SHP77 (cell line): ENCODE measurements around the gene UTS2.

Experiments used
- DNase-seq, 2 experiments: peaks; one replicate each; lab custom pipeline; 2025; lab: John Stamatoyannopoulos, UW

The UTS2 gene, protein sequence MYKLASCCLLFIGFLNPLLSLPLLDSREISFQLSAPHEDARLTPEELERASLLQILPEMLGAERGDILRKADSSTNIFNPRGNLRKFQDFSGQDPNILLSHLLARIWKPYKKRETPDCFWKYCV

DNA sequence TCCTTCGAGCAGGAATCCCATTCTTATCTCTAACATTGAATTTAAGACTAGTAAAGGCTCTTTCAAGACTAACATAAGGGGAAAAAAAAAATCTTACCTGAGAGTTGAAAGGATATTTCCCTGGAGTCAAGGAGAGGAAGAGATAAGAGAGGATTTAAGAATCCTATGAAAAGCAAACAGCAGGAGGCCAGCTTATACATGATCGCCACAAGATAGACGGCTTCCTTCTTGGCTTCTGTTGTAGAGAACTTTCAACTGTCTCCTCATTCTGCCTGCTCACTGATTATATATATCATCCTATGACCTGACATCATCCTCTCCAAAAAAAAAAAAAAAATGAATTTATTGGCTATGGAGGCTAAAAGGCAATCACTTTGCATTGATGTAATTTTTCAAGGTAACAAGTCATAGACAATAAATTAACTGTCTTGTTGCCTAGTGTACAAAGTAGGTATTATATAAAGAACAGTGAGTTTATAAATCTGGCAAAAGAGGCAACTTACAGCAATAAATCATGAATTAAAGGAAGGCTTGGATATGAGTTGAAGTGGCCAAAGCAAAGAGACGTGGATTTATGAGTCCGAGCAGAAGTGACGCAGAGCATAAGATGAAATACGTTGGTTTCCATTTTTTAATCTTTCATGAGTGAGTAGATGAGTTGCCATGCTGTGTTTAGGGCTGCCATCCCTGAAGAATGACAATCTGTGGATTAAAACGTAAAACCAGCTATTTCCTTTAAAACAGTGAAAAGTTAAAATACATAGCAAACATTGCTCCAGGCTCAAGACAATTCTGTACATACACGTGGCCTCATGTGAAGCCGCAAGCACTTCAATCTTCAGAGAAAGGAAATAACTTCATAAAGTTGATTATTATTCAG, at the start of gene UTS2:
TSS of gene UTS2 (minus strand) at position 262 of the 880 bp plus-strand sequence. CDS start at position 200, 62 bp downstream.
- DNase-seq = no peak

DNA sequence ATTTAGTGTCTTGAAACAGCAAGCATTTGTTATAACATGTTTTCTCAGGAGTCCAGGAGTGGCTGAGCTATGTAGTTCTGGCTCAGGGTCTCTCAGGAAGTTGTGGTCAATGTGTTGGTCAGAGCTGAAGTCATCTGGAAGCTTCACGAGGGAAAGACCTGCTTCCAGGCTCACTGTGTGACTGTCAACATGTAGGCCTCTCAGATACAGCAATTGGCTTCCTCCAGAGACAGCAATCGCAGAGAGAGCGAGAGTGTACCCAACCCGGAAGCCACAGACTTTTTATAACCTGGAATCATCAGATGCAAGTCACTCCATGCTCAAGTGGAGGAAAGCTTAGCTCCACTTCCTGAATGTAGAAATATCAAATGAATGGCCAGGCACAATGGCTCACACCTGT, 46.9 kb upstream of the UTS2 start:
- DNase-seq = no peak

DNA sequence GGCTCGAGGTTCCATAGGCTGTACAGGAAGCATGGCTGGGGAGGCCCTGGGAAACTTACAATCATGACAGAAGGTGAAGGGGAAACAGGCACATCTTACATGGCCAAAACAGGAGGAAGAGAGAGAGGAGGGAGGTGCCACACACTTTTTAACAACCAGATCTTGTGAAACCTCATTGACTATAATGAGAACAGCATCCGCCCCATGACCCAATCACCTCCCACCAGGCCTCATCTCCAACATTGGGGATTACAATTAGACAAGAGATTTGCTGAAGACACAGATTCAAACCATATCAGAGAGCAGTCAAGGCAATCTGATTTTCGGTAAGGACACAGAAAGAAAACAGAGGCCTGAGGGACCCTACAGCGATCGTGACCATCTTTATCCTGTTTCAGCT, 46.1 kb upstream of the UTS2 start:
- no peak for DNase-seq

- DNase-seq = no peak
Observed at GRCh38 chr1:7896994-7897393, 44.1 kb upstream of the UTS2 start.

- DNase-seq = no peak
Observed at GRCh38 chr1:7893529-7894180, 40.8 kb upstream of the UTS2 start.

DNA sequence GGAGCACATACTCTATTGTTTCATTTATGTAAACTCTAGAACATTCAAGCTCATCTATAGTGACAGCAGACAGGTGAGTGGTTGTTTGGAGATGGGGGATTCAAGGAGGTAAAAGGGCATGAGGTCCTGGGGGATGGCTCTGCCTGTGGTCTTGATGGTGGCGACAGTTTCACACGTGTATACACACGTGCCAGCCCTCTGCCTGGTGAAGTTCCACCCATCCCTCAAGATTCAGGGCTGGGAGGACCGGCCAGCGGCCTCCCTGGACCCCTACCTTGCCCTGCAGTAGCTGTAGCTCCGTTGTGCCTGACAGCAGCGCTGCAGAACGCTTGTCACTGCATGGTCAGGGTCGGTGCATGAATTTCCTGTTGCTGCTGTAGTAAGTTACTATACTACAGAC, 38.9 kb upstream of the UTS2 start:
- no peak for DNase-seq

DNA sequence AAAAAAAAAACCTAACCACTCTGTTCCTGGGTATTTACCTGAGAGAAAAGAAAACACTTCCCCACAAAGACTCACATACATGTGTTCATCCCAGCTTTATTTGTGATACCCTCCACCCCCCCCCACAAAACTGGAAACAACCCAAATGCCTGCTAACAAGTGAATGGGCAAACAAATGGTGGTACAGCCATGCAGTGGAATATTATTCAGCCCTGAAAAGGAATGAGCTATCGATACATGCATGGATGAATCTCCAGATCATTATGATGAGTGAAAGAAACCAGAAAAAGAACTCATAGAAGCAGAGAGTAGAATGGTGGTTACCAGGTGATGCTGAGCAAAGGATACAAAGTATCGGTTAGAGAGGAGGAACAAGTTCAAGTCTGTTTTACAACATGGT, 38.0 kb upstream of the UTS2 start:
- DNase-seq = no peak

- DNase-seq = no peak
Observed at GRCh38 chr1:7888248-7889081, 35.6 kb upstream of the UTS2 start.

DNA sequence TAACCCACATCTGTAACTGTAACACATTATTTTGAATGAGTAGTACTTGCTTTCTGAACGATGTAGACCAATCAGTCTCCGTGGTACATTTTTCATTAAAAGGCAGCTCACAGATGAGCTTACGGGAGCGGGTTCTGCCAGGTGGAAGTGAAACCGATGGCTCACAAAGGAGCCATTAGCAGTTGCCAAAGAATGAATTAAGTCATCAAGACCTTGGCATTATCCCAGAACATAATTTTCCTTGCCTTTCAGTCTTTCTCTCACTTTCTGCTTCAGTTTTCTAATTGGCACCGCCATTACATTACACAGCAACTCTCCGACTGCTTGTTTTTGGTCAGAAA, 33.5 kb upstream of the UTS2 start:
- no peak for DNase-seq

GRCh38 chr1:7885513-7886404, 32.9 kb upstream of the UTS2 start:
- no peak for DNase-seq

DNA sequence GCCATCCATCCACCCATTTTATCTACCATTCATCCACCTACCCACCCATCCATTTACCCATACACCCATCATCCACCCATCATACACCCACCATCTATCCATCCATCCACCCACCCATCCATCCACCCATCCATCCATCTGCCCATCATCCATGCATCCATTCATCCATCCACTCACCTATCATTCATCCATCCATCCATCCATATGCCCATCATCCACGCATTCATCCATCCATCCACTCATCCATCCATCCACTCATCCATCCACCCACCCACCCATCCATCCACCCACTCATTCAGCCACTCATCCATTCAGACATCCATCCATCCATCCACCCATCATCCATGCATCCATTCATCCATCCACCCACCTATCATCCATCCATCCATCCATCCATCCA, 31.9 kb upstream of the UTS2 start:
- DNase-seq = no peak

GRCh38 chr1:7879228-7879627, 26.4 kb upstream of the UTS2 start:
- no peak for DNase-seq

GRCh38 chr1:7878027-7878426, 25.2 kb upstream of the UTS2 start:
- no peak for DNase-seq

DNA sequence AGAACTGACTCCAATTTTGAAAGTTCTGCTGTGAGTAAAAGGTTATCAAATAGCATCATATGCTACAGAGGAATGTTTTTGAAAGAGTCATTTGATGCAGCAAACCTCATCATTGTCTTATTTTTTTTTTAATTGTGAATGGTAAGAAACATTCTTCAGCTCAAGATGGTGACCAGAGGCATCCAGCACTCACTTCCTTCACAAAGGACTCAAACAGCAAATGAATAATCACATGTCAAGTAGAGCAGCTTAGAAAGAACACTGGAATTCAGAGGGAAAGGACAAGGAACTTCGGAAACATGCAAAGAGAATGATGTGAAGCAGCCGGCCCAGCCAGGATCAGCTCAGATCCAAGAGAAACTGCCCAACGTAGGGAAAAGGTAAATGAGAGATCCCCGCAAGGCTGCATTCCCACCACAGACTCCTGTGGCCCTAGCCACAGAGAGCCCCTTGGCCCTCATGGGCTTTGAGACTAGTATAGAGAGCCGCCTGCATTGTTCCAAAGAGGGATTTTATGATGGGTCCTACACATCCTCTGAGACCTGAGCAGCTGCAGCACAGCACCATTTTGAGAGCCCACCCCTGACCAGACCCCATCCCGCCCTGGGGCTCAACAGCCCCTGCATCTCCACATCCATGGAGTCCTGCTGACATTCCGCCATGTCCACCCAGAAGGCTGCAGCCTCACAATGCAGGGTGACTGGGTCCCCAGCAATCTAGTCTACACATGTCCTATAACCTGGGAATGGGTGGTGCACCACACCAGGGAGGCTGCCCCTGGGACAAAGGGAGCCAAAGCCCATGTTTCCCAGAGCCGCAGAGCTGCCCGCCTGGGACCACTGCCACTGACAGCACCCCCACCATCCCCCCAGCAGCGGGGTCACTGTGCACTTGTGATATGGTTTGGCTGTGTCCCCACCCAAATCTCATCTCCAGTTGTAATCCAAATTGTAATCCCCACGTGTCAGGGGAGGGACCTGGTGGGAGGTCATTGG, 21.2 kb upstream of the UTS2 start:
- no peak for DNase-seq

DNA sequence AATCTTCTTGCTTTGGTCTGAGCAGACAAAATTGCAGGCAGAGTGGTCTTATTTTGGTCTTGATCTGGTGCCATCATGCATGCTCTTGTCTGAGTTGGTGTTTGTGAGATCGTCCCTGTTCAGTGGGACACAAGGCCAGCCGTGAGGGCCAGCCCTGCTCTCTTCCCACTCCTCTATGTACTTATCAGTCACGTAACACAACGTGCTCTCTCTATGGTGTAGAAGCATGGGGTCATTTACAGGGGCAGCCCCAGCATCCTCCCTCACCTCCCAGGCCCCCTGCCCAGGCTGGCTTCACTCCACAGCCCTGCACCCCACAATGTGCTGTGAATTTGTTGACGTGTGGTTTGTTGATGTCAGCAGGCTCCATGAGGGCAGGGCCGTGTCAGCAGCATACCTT, 18.3 kb upstream of the UTS2 start:
- DNase-seq = no peak

DNA sequence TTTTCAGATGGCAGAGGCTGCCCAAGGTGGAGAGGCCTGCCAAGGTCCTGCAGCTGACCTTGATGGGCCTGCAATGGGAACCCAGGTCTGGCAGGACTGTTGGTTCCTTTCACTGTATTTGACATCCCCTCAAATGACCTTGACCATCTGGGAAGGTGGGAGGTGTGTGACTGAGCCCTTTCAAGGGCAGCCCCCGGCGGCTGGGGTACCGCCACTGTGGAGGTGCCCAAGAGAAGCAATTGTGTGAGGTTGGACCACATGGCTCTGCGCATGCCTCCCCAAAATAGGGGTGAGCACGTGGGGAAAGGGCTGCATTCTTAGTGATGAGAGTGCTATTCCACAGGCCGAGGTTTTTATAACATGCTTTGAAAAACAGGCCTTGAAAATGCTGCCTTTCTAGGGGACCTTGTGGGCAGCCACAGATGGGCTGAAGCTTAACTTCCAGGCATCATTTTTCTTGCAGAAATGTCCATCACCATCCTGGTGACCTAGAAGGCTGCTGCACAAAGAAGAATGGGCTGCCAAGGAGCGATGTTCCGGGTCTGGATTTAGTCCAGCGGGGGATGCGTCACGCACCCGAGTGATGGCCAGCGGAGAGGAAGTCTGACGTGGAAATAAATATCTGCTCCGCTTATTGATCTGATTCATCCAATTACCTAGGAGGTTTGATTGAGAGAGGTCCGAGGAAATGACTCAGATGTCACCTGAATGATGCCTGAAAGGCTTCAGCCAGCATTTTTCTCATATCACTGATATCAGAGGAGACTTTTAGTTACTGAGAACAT, 16.5 kb upstream of the UTS2 start:
- no peak for DNase-seq

DNA sequence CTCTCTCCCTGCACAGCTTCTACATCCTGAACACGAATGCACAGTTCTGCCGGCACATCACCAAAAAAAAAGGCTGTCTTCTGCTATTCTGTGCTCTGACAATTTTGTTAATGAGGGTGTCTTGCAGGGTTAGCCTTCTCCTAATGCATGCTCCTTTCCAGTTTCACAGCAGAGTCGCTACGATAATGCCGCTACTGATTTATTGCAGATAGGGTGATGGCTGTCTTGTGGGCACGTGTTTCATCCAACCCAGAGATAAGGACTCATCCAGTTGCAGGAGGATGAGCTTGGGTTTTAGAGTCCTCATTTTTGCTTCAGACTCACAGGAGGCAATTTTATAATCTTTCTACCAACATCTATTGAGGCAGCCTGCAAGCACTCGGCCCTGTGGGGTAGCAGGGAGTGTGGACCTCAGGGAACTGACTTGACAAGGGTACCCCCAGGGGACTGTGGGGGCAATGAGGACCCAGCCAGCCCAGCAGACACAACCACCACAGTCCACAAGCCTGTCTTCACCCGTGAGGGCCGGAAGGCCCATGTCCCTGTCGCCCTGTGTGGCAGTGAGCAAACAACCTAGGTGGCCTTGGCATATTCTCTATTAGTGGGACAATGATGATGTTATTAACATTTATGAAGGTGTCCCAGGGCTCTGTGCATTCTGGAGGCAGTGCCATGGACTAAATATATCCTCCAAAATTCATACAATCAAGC, 15.4 kb upstream of the UTS2 start:
- DNase-seq = no peak

DNA sequence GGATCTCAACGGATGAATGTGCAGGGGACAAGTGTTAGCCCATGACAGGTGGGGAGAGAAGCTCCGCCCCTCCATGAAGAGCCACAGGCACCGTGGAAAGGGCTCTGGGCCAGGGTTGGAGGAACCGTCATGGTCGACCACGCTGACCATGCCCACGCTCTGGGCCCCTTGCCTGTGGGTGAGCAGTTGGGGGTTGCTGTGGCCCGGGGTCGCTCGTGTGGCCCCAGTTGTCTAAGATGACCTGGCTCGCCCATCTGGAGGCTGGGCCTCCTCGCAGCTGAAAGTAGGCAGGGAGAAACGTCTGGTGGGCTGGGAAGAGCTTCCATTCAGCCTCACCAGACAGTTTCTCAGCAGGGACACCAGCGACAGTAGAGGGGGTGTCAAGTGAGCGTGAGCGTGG, 13.1 kb upstream of the UTS2 start:
- DNase-seq = no peak
